ENCODE results near the gene CCNY. TPM values are rescaled to one million over a fixed set of nuclear protein-coding genes. Genes with fewer than 3 reads are reported as not detected.

CCNY gene
- total RNA-seq, 2 donors from 2014 or later = 31.6 to 54.0 TPM

DNA sequence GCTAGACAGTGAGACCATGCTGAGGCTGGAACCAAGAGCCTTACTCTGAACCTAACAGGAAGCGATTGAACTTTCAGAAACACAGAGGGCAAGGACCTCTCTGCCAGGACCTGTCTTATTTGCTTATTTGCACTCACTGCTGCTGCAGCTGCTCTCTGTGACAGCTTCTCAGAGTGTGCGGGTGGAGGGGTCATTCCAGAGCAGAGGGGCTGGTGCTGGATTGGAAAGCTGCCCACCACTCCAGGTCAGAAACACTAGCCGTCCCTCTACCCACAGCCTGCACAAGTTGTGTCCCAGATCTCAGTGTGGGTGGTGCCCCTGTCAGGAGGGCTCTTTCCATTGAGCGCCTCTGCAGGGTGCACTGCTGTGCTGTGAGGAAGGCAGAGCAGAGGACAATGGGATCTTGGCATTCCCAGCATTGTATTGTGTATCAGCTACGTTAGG is 126.2 kb downstream of the CCNY start:
- no peaks in the 10 kb centered on the region for H3K27me3 ChIP-seq (replicated peaks; ENCODE audit: insufficient read depth)
- intact Hi-C loops (cut with DNase I) = no loop called here
- WGBS = 70% methylated on average over 5 of the region's 5 CpGs
- no peaks in the 10 kb centered on the region for H3K36me3 ChIP-seq
- H3K27ac ChIP-seq = no peak overlapping the region
- no peak overlapping the region for H3K4me3 ChIP-seq
- no peak for DNase-seq (ENCODE audit: low spot score)
- H3K4me1 ChIP-seq (replicated peaks) = no peaks in the 10 kb centered on the region
- TF ChIP-seq, protein P1, sequence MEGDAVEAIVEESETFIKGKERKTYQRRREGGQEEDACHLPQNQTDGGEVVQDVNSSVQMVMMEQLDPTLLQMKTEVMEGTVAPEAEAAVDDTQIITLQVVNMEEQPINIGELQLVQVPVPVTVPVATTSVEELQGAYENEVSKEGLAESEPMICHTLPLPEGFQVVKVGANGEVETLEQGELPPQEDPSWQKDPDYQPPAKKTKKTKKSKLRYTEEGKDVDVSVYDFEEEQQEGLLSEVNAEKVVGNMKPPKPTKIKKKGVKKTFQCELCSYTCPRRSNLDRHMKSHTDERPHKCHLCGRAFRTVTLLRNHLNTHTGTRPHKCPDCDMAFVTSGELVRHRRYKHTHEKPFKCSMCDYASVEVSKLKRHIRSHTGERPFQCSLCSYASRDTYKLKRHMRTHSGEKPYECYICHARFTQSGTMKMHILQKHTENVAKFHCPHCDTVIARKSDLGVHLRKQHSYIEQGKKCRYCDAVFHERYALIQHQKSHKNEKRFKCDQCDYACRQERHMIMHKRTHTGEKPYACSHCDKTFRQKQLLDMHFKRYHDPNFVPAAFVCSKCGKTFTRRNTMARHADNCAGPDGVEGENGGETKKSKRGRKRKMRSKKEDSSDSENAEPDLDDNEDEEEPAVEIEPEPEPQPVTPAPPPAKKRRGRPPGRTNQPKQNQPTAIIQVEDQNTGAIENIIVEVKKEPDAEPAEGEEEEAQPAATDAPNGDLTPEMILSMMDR (IDR thresholded peaks at IDR 0.05) = no peak
- H3K9me3 ChIP-seq = no peaks in the 10 kb centered on the region

DNA sequence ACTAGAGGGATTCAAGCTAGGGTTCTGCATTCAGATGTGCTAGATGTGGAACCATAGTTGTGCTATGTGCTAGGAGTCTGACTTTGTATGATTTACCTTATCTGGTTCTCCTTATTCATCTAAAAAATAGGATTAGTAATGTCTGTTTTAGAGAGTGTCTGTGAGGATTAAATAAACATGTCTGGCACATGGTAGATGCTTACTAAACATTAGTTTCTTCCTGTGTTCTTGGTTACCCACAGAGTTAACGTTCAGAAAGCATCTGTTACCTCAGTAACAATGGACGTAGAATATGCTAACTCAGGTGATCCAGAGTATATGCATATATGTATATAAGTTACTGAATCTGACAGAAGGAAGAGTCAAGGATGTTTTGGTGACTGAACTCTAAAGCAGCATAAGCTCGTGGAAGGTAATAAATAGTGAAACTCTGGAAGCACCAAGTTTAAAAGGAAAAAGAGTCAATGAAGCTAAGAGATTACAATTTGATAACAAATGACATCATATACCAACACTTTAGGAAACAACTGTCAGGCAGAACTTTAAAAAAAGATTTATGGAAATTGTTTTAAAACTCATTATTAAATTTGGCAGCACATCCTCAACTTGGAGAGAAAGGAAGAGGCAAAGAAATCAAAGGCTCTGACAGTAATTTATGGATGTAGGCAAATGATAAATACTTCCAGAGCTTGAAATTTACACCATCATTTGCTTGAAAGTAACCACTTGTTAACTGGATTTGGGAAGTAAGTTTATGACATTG is 127.0 kb downstream of the CCNY start:
- Histone ChIP-seq H3K4me3 (no peak overlapping the region), H3K4me1 (replicated peaks) (no peaks in the 10 kb centered on the region), H3K27ac (no peak overlapping the region), H3K36me3 (no peaks in the 10 kb centered on the region), H3K9me3 (no peaks in the 10 kb centered on the region), H3K27me3 (replicated peaks; ENCODE audit: insufficient read depth) (no peaks in the 10 kb centered on the region)
- intact Hi-C loops (cut with DNase I) = no loop called here
- DNase-seq (ENCODE audit: low spot score) = no peak
- TF ChIP-seq POLR2AphosphoS5 (IDR thresholded peaks at IDR 0.05) (no peak), POLR2A (IDR thresholded peaks at IDR 0.05) (no peak)
- TF ChIP-seq, protein P1 (IDR thresholded peaks at IDR 0.05) = no peak
- WGBS = 38% methylated on average over 3 of the region's 3 CpGs

DNA sequence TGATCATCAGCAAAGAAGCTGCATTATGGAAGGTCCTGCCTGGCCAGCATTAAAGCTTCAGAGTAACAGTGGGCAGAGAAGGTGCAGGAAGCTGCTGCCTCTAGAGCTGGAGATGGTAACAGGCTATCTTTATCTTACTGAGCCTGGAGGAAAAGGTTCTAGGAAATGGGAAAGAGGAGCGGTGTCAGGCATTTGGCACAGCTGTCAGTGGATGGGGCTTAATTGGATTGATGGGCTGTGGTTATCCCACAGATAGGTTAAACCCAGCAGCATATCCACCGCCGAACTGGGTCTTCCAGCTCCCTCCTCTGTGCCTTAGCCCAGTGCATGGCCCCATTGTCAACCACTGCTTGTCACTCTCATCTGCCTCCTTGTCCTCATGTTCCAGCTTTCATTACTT is 127.6 kb downstream of the CCNY start:
- Histone ChIP-seq H3K4me1 (replicated peaks) (no peaks in the 10 kb centered on the region), H3K9me3 (no peaks in the 10 kb centered on the region), H3K36me3 (no peaks in the 10 kb centered on the region), H3K4me3 (no peak overlapping the region), H3K27ac (no peak overlapping the region), H3K27me3 (replicated peaks; ENCODE audit: insufficient read depth) (no peaks in the 10 kb centered on the region)
- intact Hi-C loops (cut with DNase I) = no loop called here
- DNase-seq (ENCODE audit: low spot score) = no peak
- TF ChIP-seq POLR2AphosphoS5 (IDR thresholded peaks at IDR 0.05) (no peak), POLR2A (IDR thresholded peaks at IDR 0.05) (no peak)
- TF ChIP-seq, protein P1 (IDR thresholded peaks at IDR 0.05) = no peak
- 88% methylated on average over 3 of the region's 3 CpGs for WGBS

DNA sequence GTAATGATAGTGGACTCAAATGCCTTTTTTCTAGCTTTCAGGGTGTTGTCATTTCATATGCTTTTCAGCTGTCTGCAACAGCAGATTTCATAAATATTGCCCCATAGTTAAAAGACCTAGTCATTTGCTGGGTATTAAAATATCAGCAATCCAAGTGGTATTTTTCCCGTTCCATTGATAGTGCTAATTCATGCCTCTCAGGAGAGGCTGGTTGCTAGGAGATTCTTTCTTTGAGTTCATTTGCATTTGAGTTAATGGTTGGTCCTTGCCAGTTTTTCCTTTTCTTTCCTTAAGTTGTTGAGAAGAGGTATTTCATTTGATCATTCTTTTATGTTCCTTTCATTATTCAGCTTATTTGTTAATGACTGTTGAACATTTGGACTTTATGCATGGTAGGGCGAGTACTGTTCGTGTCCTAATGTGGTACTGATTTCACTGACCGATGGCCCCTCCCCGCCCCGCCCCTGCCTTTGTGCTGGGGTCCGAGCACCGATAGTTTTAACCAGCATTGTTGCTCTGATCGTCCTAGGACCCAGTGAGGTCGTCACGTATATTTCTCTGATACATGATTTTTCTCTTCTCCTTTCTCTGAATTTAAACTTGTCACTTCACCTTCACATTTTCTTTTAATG is 128.6 kb downstream of the CCNY start:
- Histone ChIP-seq H3K9me3 (no peaks in the 10 kb centered on the region), H3K4me3 (no peak overlapping the region), H3K4me1 (replicated peaks) (no peaks in the 10 kb centered on the region), H3K27me3 (replicated peaks; ENCODE audit: insufficient read depth) (no peaks in the 10 kb centered on the region), H3K27ac (no peak overlapping the region), H3K36me3 (no peaks in the 10 kb centered on the region)
- WGBS = 70% methylated on average over 11 of the region's 11 CpGs
- no peak for TF ChIP-seq POLR2AphosphoS5 (IDR thresholded peaks at IDR 0.05)
- TF ChIP-seq, protein P1 (IDR thresholded peaks at IDR 0.05) = no peak
- TF ChIP-seq POLR2A (IDR thresholded peaks at IDR 0.05) = no peak
- DNase-seq (ENCODE audit: low spot score) = no peak
- intact Hi-C loops (cut with DNase I) = no loop called here

DNA sequence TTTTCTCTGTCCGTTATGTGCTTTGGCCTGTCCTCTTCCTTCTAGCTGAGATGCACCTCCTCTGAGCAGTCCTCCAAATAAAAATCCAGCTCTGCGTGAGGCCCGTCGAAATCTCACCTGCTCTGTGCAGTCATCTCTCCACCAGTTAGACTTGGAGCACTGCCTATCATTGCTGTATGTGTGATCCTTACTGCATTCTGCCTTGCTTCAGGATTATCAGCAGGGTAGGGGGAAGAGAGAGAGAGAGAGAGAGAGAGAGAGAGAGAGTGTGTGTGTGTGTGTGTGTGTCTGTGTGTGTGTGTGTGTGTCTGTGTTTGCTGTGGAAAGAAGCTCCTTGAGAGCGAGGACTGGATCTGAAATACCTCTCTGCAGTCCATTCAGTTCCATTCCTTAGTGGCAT is 129.4 kb downstream of the CCNY start:
- TF ChIP-seq POLR2A (IDR thresholded peaks at IDR 0.05) = no peak
- TF ChIP-seq, protein P1 (IDR thresholded peaks at IDR 0.05) = no peak
- no peak for DNase-seq (ENCODE audit: low spot score)
- Histone ChIP-seq H3K4me1 (replicated peaks) (no peaks in the 10 kb centered on the region), H3K4me3 (no peak overlapping the region), H3K27ac (no peak overlapping the region), H3K36me3 (no peaks in the 10 kb centered on the region), H3K27me3 (replicated peaks; ENCODE audit: insufficient read depth) (no peaks in the 10 kb centered on the region), H3K9me3 (no peaks in the 10 kb centered on the region)
- intact Hi-C loops (cut with DNase I) = no loop called here
- WGBS = 87% methylated on average over 5 of the region's 5 CpGs

Measured in prostate gland (tissue), 2 donors.